Hypothalamus (tissue), 51 donors: ENCODE measurements around the gene APOBEC4.

Experiments used
- DNase-seq, 51 donors: peaks; one replicate each; lab custom pipeline; 2025; lab: John Stamatoyannopoulos, UW

Gene APOBEC4

DNA sequence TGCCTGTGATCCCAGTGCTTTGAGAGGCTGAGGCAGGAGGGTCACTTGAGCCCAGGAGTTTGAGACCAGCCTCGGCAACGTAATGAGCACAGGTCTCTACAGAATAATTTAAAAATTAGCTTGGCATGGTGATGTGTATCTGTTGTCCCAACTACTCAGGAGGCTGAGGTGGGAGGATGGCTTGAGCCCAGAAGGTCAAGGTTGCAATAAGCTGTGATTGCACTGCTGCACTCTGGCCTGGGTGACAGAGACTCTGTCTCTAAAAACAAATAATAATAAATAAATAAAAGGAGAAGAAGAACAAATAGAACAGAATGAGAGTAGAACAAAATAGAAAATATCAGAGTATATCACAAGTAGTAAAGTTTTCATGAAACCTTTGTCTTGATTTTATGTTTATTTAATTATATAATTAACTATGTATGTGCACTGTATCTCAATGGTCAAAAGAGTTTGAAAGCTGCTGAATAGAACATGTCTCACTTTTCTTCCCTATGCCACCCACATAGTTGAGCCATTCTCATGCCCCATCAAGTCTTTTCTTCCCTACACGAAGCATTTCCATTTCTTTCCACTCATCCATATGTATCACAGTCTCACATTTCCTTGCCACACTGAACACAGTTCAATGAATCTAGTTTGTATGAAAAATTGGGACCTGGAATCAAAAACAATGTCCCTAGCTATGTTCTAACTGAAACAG, 22.9 kb upstream of the APOBEC4 start:
- DNase-seq, result no peak

DNA sequence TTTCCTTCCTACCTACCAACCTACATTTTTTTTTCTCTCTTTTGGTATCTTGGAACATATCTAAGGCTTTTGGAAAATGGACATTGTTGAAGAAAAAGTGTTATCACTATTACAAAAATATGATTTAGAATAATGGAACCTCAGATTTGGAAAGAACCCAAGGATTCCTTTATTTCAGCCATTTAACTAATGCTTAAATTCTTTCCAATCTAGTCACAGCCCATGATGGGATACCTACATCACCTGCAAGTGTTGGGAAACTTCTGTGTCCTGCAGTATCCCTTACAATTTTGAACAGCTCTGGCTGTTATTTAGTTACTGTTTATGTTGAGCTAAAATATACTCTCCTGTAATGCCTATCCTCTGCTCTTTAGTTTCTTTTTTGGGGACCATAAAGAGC, 22.3 kb upstream of the APOBEC4 start:
- no peak for DNase-seq

DNA sequence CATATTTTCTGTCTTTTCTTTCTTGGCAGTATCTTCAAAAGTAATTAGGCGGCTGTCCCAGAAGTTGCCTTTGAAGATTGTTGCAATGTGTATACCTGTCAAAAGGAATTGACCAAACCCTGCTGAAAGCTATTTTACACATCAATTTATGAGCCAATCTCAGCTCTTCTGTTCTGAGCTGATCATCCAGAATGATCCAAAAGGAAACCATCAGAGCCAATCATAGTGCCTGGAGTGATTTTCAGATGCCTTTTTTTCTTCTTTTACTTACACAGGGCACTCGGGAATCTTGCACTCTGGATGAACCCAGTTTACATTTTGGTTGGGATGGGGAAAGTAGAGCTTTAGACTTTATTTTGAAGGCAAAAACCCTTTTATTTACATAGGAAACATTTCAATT, 21.8 kb upstream of the APOBEC4 start:
- DNase-seq, result no peak

DNA sequence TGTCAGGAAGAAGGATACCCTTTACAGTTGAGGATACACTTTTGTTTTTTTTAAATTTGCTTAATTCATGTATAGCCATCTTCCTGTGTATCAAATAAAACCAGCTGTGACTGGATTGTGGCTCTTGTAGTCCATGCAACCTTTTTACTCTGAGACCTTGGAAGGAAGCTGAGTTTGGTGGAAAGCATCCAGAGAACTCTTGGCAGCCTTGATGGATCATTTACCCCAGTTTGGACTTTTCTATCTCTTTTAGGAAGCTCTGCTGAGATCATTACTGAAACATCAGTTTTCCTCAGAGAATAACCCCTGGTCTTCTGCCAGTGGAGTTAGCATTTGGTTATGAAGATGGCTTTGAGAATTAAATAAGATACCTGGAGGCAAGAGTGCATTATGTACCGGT, 21.2 kb upstream of the APOBEC4 start:
- no peak for DNase-seq

DNA sequence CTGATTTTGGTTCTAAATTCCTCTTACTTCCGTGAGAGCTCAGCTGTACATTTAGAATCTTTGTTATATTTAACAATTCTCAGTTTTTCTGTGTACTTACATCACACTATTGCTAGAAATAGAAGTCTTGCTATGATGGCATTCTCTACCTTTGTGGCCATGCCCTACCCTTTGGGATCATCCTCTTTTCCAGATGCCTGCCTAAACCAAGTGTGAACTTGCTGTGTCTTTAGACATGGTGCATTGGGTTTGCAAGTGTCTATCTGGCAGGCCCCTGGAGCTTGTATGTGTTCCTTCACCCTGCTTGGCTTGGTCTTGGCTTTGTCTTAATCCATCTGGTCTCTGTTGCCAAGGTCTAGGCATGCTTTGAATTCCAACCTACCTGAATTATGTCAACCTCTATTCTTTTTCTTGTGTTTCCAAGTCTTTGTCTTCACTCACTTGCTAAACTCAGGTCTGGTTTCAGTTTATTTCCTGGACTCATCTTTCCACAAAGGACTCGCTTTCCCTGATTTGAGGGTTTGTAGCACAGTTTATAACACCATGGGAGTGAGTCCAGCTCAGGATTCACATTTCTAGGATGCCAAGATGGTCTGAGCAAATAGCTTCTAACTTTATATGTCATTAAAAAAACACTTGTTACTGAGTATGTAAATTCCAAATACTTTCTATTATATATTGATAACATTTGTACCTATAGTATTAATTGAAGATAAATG, 20.6 kb upstream of the APOBEC4 start:
- no peak for DNase-seq

DNA sequence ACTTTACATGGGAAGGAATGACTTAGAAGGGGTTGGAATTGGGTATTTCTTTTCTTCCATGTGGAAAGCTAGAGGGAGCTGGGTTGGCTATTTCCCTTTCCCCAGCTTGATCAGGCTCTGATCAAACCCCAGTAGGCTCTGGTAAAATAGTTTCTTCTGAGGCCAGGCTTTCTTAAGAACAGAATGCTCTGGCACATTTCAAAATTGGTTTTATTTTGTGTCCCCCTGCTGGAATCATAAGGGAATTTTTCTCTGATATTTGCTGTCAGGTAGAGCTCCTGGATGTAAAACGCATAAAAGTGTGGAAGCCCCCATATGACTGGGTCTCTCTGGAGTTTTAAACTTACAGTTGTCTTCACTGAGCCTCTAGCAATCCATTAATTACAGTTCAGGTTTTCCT, 17.1 kb upstream of the APOBEC4 start:
- no peak for DNase-seq

DNA sequence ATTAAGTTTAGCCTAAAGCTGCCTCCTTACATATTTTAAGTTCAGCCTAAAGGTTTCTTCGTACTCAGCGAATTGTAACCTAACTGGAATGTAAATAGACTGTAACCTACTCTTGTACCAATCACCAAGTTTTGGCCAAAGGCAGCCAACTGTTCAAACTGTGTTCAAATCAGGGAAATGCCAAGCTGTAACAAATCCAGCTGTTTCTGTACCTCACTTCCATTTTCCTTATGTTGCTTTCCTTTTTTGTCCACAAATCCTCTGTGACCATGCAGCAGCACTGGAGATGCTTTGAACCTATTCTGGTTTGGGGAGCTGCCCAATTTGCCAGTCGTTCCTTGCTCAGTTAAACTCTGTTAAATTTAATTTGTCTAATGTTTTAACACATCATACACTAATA, 3.2 kb upstream of the APOBEC4 start:
- no peak for DNase-seq

DNA sequence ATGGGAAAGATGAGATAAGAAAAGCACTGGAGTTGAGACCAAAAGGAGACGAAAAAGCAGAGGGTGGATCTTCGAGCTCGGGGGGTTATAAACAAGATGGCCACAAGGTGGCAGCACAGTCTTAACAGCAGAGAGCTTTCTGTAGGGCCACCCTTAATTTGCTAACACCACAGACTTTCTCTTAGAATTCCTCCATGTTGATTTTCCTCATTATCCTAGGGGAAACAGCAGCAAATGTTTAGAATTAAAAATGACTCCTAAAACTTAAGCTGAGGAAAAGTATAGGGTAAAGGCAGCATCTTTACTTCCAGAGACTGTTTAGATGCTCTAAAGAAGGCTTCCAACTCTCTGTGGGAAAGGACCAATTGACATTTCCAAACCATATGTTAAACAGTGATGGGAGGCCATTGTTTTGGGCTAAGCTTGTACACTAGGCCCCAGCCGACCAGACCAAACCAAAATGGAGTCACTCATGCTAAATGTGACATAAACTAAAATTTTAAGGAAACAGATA, 2.5 kb upstream of the APOBEC4 start:
- peak in 47 of 51 donors; percentile 2 to 90 (median 57) for DNase-seq

DNA sequence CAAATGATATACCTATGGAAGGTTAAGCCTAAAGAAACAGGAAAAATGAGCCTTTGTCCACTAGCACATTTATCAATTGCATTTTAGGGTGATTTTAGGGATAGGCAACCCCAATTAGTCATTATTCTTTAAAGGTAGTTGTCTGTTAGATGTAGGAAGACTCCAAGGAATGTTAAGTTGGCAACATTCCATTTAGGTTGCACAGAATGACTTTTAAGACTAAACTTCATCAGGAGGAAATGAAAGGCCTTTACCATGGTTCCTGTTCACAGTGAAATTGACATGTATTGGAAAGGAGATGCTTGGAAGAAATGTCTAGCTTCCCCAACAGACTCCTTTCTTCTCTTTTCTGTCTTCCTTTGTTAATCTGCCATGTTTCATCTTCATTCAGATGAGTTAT, 1.6 kb upstream of the APOBEC4 start:
- DNase-seq, result no peak

DNA sequence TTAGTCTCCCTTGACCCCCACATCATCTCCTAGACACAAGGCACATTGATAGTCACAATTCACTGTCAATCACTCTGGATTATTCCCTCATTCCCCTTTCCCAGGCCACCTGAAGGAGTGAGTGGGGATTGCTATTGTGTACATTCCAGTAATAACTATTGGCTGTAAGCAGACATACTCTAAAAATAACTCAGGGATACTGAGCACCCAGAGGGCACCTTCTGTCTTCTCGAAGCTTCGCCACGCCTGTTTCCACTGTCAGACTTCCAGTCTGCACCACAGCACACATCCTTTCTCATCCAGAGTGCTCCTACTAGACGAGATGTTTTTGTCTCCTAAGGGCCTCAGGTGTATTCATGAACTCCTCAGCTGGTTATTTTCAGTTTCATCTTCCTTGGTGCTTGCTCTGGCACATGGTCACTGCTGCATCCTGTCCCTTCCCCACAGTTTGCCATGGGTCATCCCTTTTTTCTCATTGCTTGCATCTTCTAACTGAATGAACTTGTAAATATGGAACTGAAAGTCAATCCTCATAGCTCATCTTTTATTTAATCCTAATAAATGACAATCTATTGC, 848 bp upstream of the APOBEC4 start:
- DNase-seq, result no peak

DNA sequence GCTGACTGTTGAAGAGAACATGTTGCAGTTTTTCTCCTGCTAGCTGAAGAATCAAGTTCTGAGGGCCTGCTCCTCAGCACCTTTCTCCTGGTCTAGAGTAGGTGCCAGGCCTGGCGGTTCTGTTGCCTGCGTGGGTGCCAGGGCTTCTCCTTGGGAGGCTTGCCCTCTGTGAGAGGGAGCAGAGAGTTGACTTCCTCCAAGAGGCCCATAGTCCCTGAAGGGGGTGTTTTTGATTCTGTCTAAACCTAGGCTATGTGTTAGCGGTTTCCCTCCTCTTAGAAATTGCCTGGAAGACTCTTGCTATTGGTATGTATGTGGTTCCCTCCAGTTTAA, 312 bp upstream of the APOBEC4 start:
- no peak for DNase-seq

DNA sequence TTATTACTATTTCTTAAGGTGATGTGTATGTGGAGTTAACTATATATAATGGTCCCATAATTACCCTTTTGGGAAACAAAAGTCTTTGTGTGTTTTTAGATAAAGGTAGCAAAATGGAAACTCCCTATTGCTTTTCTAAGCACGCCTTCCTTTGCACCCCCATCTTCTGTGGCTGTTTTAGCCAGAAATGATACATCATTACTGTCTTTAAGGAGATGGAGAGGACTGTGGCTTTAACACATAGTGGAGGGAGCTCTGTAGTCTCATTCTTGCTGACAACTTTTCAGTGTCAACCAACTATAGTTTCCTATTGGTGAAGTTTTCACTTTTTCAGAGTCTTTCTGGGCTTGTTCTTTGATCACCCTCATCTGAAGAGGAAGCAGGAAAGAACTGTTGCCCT, 1.0 kb downstream of the APOBEC4 start:
- DNase-seq, result no peak

DNA sequence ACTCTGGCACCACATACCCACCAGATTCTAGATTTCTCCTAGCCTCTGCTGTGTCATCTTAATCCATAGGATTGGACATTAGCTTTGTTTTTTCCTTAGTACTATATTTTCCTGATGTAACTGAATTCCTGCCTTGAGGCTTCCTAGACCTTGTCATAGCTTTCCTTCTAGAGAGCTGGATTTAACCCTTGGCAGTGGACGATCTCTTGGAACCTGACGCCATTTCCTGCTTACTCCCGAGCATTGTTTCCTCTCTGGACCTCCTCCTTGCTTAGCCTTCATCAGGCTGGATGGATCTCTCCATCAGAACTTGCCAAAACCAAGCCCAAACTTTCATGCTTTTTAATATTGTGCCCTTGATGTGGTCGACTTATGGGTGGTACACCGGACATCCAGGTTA, 1.5 kb downstream of the APOBEC4 start:
- DNase-seq, result no peak

DNA sequence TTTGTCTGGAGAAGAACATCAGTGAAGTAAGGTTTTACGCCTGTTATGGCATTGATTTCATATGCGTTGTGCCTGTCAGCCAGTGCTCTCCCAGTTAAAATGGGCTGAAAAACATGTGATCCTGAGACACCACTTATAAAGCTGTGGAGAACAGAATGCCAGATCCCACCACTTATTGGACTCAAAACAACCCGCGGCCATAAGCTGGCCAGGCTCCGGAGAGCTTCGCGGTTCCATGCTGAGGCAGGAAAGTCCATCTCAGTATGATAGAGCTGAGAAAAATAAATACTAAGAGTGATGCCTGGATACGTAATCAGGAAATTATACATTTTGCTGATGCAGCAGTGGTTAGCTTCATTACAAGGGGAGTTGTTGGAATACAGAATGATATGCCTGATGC, 5.1 kb downstream of the APOBEC4 start:
- DNase-seq, result no peak

DNA sequence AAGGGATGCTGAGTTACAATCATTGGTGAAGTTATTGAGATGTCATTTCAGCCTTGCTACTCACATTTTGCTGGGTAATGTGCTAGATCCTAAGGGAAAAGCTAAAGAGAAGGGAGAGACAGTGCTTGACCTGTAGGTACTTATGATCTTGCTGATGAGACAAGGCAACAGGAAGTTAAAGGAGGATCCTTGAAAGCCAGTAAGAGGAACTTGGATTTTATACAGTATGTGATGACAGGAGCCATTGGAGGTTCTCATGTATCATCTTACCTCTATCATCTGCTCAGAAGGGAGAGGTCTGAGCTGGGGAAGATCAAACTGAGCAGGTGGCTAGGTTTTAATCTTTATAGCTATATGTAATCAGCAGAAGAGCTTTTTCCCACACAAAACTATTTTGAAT, 6.3 kb downstream of the APOBEC4 start:
- DNase-seq, result no peak

DNA sequence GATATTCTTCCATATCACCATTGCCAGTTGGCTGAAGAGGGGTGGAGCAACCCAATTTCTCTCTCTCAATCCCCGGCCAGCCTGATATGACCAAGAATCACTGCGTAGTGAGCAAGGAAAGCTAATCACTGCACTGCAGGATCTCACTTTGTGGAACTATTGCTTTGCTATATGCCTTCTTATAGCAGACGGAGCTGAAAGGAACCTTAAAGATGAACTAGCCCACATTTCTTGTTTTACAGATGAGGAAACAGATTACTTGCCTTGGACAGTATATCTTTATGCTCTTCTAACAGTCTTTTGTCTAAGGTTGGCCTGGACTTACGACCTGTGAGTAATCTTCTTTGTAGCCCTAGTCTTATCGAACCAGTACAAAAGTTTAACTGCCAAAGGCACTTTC, 7.6 kb downstream of the APOBEC4 start:
- DNase-seq, result no peak

DNA sequence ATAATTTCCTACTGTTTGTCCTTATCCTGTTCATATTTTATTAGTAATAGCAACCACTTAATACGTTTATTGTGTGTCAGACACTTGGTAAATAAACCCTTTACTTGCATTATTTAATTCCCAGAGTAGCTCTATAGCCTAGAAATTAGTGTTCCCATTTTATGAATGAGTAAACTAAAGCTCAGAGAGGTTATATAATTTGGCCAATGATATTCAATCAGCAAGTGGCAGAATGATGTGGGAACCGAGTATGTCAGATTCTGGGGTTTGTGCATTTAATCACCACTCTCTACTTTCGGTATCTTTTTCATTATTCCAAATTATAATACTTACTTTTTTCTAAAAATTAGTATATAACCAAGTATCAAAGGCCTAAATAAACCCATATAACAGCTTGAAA, 10.9 kb downstream of the APOBEC4 start:
- DNase-seq, result no peak

DNA sequence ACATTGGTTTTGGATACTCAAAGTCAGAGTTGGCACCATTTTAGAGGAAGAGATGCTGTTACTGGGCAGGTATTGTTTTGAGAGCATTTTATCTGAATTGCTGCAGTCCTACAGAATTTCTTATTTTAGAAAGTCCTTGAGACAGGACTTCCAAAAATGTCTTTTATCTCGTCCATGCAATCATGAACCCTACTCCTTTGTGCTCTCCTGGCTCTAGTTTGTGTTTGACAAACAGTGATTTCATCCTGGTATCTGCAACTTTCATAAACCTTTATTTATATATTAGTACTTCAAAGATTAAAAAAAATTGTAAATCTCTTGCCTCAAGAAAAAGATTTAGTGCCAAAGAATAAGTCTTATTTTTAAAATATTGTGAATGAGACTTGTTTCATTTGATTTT, 12.9 kb downstream of the APOBEC4 start:
- DNase-seq, result no peak

DNA sequence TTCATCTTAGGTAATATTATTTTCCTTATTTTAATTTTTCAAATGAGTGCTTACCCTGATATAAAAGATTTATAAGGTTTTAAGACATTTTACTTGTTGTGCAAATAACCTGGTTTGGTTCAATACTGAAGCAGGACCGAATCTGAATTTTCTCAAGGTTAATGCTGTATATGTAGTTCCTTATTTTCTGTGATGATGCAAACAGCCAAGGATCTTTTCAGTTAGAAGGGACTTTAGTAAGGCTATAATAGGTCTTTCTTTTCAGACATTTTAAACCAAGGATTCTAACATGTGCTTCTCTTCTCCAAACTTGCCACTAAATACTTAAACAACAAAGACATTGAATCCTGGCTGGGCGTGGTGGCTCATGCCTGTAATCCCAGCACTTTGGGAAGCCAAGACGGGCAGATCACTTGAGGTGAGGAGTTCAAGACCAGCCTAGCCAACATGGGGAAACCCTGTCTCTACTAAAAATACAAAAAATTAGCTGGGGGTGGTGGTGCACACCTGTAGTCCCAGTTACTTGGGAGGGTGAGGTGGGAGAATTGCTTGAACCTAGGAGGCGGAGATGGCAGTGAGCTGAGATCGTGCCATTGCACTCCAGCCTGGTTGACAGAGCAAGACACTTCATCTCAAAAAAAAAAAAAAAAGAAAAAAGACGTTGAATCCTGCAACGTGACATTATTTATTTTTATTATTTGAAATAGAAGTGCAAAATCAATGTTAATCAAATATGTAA, 14.3 kb downstream of the APOBEC4 start:
- no peak for DNase-seq

DNA sequence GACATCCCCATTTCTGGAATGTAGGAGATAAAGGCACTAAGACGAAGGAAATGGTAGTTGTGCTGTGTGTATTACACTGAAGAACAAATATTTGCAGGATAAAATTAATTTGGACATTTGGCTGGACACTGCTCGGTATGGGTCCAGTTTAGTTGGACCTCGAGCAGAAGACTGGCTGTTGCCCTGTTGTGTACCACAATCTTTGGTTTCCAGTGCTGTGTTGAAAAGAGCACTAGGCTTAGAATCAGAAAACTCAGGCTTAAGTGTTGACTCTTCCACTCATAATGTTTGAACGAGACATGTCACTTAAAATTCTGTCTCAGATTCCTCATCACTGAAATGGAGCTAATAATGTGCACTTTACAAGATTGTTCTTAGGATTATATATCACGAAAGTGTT, 16.3 kb downstream of the APOBEC4 start:
- no peak for DNase-seq

DNA sequence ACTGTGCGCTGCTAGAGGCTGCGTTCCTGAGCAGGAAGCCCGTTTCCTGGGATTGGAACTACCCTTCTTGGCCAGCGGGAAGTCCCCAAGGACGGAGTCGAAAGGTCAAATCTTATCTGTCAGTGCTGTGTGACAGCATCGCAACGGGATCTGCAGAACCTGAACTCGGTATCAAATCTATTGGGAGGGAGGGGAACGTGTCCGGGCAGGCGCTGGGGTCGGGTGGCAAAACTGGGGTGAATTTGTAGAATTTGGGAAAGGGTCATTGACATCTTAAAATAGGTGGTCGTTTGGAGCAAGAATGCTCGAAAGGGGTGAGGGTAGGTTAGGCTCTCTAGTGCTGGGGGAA, 16.8 kb downstream of the APOBEC4 start:
- no peak for DNase-seq
